K562 (cell line): ENCODE results near the gene ZNF837. TPM values are rescaled to one million over a fixed set of nuclear protein-coding genes. Genes with fewer than 3 reads are reported as not detected.

Source experiments
- ARID2 ChIP-seq: fragments of 450-650 bp; IDR thresholded peaks from 2 replicates; pipeline ENCODE4 v1.6.1; 2017; ENCODE audit warnings: antibody characterized with exemption, mild to moderate bottlenecking
- BMI1 ChIP-seq: fragments of 150-350 bp; IDR thresholded peaks from 2 replicates; pipeline ENCODE4 v1.6.1; 2014; ENCODE audit warnings: low read length
- HDAC8 ChIP-seq: fragments of 450-650 bp; IDR thresholded peaks from 2 replicates; pipeline ENCODE4 v1.6.1; 2016; ENCODE audit warnings: mild to moderate bottlenecking, missing genetic modification characterization, moderate library complexity, missing compliant biosample characterization
- KAT7 ChIP-seq: sonication (generic); formaldehyde crosslinking; IDR thresholded peaks from 2 replicates; pipeline ENCODE4 v1.8.0; 2022; ENCODE audit warnings: missing genetic modification reagents, mild to moderate bottlenecking, borderline replicate concordance
- MCM2 ChIP-seq: fragments of 450-650 bp; IDR thresholded peaks from 2 replicates; pipeline ENCODE4 v1.6.1; 2017; ENCODE audit warnings: low read depth, mild to moderate bottlenecking
- NCOR1 ChIP-seq: fragments of 450-650 bp; IDR thresholded peaks from 2 replicates; pipeline ENCODE4 v1.6.1; 2016; ENCODE audit warnings: mild to moderate bottlenecking, moderate library complexity
- PRMT5 ChIP-seq: sonication (generic); formaldehyde crosslinking; IDR thresholded peaks from 2 replicates; pipeline ENCODE4 v1.5.0; 2020; ENCODE audit warnings: missing genetic modification reagents
- RBM15 ChIP-seq: fragments of 200-400 bp; formaldehyde crosslinking; IDR thresholded peaks from 2 replicates; pipeline ENCODE4 v1.6.1; 2018; ENCODE audit warnings: mild to moderate bottlenecking, low read length, moderate library complexity; ENCODE audit not compliant: insufficient read depth
- STAT5A ChIP-seq: IDR thresholded peaks from 2 replicates; pipeline ENCODE4 v1.6.1; 2012; ENCODE audit warnings: low read length, inconsistent platforms, borderline replicate concordance
- TAF9B ChIP-seq: fragments of 450-650 bp; IDR thresholded peaks from 2 replicates; pipeline ENCODE4 v1.6.1; 2018; ENCODE audit warnings: mild to moderate bottlenecking; ENCODE audit not compliant: partially characterized antibody
- TRIM24 ChIP-seq, 2 experiments: fragments of 450-650 bp; IDR thresholded peaks; 2 replicates each; pipeline ENCODE4 v1.6.1; 2016
- polyA plus RNA-seq, 8 experiments: library from polyadenylated mRNA; depleted of rRNA in 4 of 8; stranded (reverse) in 5 of 8; unstranded in 3 of 8; fragments of >200 nt; fragmentation: Nextera tagmentation in 2 of 8; fragmentation: Illumina TruSeq in 1 of 8; extraction: Ambion mirVana in 2 of 8; extraction: Trizol in 1 of 8; gene quantifications; 2 replicates each; pipeline versions ENCODE4 v1.2.1 to v1.2.3, GENCODE V29; 2011 to 2014; ENCODE audit warnings: inconsistent platforms in 1 of 8, missing spikeins in 1 of 8
- total RNA-seq, 7 experiments: library from RNA; depleted of rRNA in 6 of 7; stranded (reverse); fragments of >200 nt in 6 of 7; fragmentation: Illumina TruSeq in 2 of 7; extraction: Trizol in 2 of 7; gene quantifications; 2 replicates each; pipeline versions ENCODE4 v1.2.1 to v1.2.3, GENCODE V29; 2011 to 2021; ENCODE audit warnings: low replicate concordance in 1 of 7
- TF ChIP-seq, protein P1 (sequence below): fragments of 450-650 bp; IDR thresholded peaks from 2 replicates; pipeline ENCODE4 v1.6.1; 2016; ENCODE audit warnings: missing biosample characterization, missing genetic modification characterization
- TF ChIP-seq, protein P2 (sequence below): sonication (generic); formaldehyde crosslinking; IDR thresholded peaks from 2 replicates; pipeline ENCODE4 v1.8.0; 2022; ENCODE audit warnings: mild to moderate bottlenecking, missing genetic modification reagents
- TF ChIP-seq, protein P3 (sequence below): fragments of 450-650 bp; IDR thresholded peaks from 2 replicates; pipeline ENCODE4 v1.6.1; 2018; ENCODE audit not compliant: partially characterized antibody
- TF ChIP-seq, protein P4 (sequence below): sonication (generic); formaldehyde crosslinking; IDR thresholded peaks from 2 replicates; pipeline ENCODE4 v1.8.0; 2023; ENCODE audit warnings: missing genetic modification reagents, mild to moderate bottlenecking, borderline replicate concordance

ZNF837 gene
- total and polyA plus RNA-seq, 9 of the 15 experiments (the other 6 are each of a cell fraction or from before 2014, with no cell fraction given) = 0.11 to 2.1 (median 0.57) TPM; not detected in 4

DNA sequence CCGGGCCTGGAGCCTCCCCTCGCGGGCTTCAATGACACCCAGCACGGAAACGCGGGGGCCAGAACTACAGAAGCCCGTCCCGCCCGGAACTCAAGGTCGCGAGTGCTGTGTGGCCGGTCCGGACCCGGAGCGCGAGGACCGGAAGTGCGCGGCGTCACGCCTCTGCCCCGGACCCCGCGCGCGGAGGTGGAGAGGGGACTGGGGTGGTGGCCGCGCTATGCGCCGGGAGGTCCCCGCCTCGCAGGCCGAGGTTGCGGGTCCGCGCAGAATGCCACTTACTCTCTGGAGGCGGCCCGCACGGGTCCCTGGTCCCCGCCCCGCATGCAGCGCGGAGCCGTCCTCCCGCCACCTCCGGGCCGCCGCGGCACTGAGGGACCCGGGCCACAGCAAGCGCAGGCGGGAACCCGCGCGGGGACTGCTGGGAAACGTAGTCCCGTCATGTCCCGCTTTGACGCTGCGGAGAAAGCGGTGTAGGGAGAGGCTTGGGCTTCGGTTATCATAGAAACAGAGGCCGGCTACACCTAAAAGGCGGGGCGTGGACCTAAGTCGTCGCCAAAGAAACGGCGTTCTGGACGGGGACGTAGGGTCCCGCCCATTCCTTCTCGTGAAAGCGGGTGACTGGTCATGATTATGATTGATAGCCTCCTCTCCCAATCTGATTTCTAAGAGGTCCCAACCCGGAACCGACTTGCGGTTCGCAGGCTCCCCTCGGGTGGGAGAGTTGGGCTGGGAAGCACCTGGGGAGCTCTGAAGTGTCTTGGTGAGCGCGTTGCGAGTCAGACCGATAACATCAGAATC, at the start of gene ZNF837 (continued):
- TF ChIP-seq, protein P1, sequence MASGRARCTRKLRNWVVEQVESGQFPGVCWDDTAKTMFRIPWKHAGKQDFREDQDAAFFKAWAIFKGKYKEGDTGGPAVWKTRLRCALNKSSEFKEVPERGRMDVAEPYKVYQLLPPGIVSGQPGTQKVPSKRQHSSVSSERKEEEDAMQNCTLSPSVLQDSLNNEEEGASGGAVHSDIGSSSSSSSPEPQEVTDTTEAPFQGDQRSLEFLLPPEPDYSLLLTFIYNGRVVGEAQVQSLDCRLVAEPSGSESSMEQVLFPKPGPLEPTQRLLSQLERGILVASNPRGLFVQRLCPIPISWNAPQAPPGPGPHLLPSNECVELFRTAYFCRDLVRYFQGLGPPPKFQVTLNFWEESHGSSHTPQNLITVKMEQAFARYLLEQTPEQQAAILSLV = no peak
- TF ChIP-seq ARID2 = no peak
- TF ChIP-seq, protein P2, sequence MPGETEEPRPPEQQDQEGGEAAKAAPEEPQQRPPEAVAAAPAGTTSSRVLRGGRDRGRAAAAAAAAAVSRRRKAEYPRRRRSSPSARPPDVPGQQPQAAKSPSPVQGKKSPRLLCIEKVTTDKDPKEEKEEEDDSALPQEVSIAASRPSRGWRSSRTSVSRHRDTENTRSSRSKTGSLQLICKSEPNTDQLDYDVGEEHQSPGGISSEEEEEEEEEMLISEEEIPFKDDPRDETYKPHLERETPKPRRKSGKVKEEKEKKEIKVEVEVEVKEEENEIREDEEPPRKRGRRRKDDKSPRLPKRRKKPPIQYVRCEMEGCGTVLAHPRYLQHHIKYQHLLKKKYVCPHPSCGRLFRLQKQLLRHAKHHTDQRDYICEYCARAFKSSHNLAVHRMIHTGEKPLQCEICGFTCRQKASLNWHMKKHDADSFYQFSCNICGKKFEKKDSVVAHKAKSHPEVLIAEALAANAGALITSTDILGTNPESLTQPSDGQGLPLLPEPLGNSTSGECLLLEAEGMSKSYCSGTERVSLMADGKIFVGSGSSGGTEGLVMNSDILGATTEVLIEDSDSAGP (CRISPR knock-in tag) = no peak; the same call in 1 of the 2 replicates
- TF ChIP-seq TAF9B = peak; percentile 81
- TF ChIP-seq MCM2 = no peak
- TF ChIP-seq KAT7 (CRISPR knock-in tag) = 0 out of 2 replicates have a peak, but pooled peaks have one; percentile 56
- peak in 1 of 2 experiments; percentile 99; a peak in 2 of 4 replicates for TF ChIP-seq TRIM24 (IDR thresholded peaks at IDR 0.05)
- TF ChIP-seq, protein P3, sequence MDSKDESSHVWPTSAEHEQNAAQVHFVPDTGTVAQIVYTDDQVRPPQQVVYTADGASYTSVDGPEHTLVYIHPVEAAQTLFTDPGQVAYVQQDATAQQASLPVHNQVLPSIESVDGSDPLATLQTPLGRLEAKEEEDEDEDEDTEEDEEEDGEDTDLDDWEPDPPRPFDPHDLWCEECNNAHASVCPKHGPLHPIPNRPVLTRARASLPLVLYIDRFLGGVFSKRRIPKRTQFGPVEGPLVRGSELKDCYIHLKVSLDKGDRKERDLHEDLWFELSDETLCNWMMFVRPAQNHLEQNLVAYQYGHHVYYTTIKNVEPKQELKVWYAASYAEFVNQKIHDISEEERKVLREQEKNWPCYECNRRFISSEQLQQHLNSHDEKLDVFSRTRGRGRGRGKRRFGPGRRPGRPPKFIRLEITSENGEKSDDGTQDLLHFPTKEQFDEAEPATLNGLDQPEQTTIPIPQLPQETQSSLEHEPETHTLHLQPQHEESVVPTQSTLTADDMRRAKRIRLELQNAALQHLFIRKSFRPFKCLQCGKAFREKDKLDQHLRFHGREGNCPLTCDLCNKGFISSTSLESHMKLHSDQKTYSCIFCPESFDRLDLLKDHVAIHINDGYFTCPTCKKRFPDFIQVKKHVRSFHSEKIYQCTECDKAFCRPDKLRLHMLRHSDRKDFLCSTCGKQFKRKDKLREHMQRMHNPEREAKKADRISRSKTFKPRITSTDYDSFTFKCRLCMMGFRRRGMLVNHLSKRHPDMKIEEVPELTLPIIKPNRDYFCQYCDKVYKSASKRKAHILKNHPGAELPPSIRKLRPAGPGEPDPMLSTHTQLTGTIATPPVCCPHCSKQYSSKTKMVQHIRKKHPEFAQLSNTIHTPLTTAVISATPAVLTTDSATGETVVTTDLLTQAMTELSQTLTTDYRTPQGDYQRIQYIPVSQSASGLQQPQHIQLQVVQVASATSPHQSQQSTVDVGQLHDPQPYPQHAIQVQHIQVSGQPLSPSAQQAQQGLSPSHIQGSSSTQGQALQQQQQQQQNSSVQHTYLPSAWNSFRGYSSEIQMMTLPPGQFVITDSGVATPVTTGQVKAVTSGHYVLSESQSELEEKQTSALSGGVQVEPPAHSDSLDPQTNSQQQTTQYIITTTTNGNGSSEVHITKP = peak; percentile 34
- peak; percentile 97 for TF ChIP-seq BMI1
- no peak for TF ChIP-seq RBM15
- TF ChIP-seq STAT5A = no peak; the same call in 1 of the 2 replicates
- no peak; the same call in 1 of the 2 replicates for TF ChIP-seq NCOR1
- TF ChIP-seq PRMT5 (CRISPR knock-in tag) = no peak
- peak; percentile 29; the same call in 1 of the 2 replicates for TF ChIP-seq HDAC8 (tag)
- TF ChIP-seq, protein P4, sequence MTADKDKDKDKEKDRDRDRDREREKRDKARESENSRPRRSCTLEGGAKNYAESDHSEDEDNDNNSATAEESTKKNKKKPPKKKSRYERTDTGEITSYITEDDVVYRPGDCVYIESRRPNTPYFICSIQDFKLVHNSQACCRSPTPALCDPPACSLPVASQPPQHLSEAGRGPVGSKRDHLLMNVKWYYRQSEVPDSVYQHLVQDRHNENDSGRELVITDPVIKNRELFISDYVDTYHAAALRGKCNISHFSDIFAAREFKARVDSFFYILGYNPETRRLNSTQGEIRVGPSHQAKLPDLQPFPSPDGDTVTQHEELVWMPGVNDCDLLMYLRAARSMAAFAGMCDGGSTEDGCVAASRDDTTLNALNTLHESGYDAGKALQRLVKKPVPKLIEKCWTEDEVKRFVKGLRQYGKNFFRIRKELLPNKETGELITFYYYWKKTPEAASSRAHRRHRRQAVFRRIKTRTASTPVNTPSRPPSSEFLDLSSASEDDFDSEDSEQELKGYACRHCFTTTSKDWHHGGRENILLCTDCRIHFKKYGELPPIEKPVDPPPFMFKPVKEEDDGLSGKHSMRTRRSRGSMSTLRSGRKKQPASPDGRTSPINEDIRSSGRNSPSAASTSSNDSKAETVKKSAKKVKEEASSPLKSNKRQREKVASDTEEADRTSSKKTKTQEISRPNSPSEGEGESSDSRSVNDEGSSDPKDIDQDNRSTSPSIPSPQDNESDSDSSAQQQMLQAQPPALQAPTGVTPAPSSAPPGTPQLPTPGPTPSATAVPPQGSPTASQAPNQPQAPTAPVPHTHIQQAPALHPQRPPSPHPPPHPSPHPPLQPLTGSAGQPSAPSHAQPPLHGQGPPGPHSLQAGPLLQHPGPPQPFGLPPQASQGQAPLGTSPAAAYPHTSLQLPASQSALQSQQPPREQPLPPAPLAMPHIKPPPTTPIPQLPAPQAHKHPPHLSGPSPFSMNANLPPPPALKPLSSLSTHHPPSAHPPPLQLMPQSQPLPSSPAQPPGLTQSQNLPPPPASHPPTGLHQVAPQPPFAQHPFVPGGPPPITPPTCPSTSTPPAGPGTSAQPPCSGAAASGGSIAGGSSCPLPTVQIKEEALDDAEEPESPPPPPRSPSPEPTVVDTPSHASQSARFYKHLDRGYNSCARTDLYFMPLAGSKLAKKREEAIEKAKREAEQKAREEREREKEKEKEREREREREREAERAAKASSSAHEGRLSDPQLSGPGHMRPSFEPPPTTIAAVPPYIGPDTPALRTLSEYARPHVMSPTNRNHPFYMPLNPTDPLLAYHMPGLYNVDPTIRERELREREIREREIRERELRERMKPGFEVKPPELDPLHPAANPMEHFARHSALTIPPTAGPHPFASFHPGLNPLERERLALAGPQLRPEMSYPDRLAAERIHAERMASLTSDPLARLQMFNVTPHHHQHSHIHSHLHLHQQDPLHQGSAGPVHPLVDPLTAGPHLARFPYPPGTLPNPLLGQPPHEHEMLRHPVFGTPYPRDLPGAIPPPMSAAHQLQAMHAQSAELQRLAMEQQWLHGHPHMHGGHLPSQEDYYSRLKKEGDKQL (CRISPR knock-in tag) = no peak
